GM21723 (cell line): Measurements from ENCODE around the gene CEBPG.

ENCODE experiments used
- ATAC-seq: cut with Tn5 transposase; IDR thresholded peaks from one replicate; pipeline ENCODE4 v1.9.1; 2021; ENCODE audit warnings: mild to moderate bottlenecking, moderate library complexity; ENCODE audit not compliant: unreplicated experiment

The CEBPG gene

DNA sequence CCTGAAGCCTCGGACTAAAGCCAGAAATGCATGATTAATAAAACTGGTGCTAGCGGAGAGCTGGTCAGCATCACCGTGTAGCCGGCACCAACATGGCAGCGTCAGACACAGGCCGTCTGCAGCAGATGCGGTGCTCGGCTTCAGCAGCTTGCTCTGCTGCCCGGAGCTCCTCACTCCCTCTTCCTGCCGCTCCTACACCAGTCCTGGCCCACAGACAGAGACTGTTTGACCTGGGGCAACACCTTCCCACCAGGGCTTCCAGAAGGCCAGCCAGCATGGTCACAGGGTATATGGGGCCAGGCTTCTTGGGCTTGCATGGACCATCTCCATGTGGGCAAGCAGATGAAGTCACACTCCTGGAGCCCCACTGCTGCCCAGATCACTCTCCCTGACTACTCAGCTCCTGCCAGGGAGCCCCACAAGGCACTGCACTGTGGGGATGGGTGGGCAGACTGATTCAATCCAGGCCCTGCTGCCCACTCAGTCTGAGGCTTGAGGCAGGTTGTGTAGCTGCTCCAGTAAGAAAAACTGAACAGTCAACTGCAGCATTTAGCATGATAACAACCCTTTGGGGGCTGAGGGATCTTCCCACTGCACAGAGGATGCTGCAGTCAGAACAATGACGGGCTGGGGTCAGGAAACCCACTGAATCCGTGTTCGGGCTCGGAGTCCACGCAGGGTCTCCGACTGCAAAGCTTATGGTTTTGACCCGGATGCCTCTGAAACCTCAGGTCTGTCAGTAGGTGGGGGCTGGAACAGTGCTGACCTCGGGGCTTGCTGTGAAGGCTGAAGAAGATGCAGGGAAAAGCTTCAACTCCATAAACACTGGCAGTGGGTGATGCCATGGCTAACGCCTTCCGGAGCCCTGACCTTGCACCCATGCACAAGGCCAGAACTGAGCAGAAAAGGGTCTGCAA lies 45.6 kb downstream of the CEBPG start:
- ATAC-seq: no peak

DNA sequence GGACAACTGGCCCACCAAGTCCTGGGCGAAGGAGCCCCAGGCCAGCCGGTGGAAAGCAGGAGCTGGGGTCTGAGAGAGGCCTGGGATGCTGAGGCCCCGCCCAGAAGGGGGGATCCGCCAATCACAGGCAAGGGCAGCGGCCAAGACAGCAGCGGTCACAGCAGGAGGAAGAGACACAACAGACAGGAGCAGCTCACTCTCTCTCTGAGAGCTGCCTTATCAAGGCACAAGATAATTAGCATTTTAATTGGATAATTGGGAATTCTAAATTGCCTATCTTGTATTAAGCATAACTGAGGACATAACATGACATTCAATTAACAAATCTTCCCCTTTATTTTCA lies 46.2 kb downstream of the CEBPG start:
- ATAC-seq: no peak

DNA sequence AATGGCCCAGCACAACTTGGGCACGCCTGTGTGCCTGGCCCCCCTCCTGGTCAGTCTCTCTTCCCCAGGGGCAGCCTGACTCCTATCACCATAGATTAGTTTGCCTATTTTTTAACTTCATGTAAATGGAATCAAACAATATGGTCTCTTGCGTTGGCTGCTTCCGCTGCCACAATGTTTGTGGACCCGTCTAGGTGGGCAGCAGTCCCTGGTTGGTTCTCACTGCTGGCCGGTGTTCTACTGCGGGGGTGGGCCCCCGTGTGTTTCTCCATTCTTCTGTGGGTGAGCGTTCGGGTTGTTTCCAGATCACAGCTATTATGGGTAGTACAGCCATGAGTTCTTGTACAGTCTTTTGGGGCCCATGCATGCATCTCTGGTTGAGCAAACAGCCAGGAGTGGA lies 47.3 kb downstream of the CEBPG start:
- no peak for ATAC-seq

DNA sequence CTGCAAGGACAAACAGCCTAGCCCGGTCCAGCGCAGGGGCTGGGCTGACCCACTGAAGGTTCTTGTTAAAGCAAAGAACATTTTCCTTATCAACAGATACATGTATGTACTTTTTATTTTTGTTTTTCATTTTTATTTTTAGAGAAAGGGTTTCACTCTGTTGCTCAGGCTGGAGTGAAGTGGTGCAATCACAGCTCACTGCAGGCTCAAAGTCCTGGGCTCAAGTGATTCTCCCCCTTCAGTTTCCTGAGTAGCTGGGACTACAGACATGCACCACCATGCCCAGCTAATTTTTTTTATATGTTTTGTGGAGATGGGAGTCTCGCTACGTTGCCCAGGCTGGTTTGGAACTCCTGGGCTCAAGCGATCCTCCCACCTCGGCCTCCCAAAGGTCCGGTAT lies 47.9 kb downstream of the CEBPG start:
- ATAC-seq: no peak

DNA sequence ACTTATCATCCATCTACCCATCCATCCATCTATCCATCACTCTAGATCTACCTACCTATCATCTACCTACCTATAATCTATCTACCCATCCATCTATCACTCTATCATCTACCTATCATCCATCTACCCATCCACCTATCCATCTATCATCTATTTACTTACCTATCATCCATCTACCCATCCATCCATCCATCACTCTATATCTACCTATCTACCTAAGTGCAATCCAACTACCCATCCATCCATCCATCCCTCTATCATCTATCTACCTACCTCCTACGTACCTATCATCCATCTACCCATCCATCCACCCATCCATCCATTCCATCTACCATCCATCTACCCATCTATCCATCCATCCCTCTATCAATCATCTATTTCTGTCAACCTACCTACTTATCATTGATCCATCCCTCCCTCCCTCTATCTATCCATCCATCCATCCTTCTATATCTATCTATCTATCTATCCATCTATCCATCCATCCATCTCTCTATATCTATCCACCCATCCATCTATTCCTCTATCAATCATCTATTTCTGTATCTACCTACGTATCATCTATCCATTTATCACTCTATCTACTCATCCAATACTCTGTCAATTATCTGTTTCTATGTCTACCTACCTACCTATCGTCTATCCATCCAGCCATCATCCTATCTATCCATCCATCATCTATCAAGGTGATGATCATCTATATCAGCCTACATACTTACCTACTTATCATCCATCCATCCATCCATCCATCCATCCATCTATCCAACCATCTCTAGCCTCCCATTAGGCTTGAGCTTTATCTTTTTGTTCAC lies 49.1 kb downstream of the CEBPG start:
- ATAC-seq: no peak

DNA sequence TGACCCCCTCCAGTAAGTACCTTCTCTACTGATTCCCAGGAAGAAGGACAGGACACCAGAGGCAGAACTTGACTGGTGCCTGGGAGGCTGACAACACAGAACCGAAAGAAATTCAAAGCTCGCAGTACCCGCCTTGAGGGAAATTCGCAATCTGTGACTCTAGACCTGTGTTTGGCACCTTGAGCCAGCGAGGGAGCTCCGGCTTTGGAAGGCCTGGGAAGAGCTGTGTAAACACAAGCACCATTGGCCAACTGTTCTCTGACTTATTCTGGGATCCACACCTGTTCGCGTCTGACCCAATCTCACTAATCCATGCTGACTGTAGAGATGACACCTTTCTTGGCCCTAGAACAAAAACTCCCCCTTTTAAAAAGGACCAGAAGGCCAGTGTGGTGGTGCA lies 50.7 kb downstream of the CEBPG start:
- ATAC-seq: no peak

DNA sequence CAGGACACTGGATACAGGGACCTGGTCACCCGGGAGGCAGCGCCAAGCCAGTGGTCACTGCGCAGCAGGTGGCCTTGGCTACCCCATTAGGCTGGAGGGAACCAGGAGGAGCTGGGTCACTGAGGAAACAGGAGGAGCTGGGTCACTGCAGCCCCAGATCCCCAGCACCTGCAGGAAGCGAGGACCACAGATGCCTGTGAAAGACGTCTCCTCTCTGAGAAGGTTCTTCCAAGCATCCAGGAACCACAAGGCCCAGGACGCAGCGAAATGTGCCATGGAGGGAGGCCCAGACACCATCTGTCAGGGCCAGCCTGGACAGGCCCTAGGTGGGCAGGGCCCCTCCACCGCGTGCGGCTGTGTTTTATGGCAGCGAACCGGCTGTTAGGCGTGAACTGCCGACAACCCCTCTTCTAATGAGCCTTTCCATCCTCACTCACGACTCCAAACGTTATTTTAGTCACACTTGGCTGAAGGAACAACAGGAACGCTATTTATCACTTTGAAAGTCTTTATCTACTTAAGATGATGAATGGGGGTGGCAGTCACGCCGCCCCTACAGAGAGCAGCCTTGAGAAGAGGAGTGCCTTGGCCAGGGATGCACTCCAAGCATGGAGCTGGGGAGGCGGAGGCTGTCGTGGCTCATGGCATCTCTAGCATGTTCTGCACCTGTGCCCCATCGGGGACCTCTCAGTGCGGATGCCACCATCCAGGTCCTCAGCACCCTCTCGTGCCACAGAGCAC lies 53.3 kb downstream of the CEBPG start:
- ATAC-seq: no peak

- ATAC-seq: no peak
These were observed 54.5 kb downstream of the CEBPG start for GRCh38 chr19:33427801-33428626.

DNA sequence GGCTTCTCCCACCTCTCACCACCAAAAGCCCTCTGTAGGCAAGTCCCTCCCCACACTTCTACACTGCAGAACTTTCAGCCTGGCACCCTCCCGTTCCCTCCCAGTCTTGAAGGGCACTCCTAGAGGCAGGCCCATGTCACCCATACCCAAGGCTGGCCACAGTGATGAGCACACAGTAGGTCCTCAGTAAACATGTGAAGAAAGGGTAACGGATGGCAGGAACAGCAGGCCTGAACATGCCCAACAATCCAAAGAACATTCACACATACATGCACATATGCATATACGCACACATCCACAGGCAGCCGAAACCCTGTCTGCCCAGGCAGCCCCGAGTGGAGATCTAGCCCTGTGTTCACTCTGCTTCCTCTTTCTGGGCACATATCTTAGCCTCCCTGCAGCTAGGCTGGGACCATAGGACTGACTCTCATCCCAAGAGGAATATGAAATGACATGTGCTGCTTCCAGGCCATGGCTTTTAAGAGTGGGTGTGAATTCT lies 55.2 kb downstream of the CEBPG start:
- ATAC-seq: no peak

DNA sequence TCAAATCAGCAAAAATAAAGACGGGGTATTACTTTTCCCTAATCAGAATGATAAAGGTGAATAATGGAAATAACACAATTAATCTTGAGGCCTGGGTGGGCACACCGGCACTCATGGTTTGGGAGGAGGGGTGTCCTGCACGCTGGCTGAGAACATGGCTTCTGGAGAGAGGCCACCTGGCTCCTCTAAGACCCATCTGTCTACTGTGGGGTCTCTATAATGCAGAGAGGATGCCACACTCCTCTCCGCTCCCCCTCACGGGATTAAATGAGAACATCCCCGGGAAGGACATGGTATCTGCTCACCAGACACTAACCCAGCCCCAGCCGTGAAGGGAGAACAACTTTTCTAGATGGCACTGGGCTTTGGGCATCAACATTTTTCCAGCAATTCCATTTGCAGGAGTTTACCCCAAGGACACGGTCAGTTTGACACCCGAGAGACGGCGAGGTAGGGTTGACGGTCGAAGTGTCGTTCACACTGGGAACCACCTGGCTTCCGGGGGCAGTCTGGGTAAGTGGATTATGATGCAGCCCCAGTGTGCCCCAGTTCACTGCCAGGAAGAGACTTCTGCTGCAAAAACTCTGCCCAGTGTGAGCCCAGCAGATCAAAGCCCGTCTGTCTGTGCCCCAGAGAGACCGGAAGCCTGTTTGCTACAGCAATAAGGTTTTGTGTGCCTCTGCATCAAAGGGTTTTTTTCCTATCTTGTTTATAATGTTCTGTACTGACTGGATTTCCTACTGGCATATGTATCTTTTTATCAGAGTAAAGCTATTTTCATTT lies 56.6 kb downstream of the CEBPG start:
- ATAC-seq: no peak

GRCh38 chr19:33430674-33431277 lies 57.3 kb downstream of the CEBPG start:
- ATAC-seq: no peak

GRCh38 chr19:33432015-33432414 lies 58.5 kb downstream of the CEBPG start:
- ATAC-seq: no peak
